ENCODE results near the gene TBXAS1.
"Not testable (repeated sequence)": the region's sequence is repeated elsewhere in the genome, so short reads cannot be mapped to it uniquely, and the experiment has no call there.

TBXAS1 gene

GRCh38 chr7:139915864-139916716 is 87.0 kb downstream of the TBXAS1 start:
- DNase-seq: no peak

- no peak for DNase-seq
Observed at GRCh38 chr7:139916717-139917395, 87.8 kb downstream of the TBXAS1 start.

GRCh38 chr7:139917851-139918250 is 88.8 kb downstream of the TBXAS1 start:
- DNase-seq: no peak

- peak; percentile 18 for DNase-seq
Observed at GRCh38 chr7:139918480-139918879, 89.4 kb downstream of the TBXAS1 start.

- no peak for DNase-seq
Observed at GRCh38 chr7:139923090-139923489, 94.0 kb downstream of the TBXAS1 start.

- DNase-seq: no peak
Observed at GRCh38 chr7:139924461-139924860, 95.4 kb downstream of the TBXAS1 start.

GRCh38 chr7:139929221-139929620 is 100.2 kb downstream of the TBXAS1 start:
- DNase-seq: not testable (repeated sequence)

GRCh38 chr7:139930286-139930965 is 101.4 kb downstream of the TBXAS1 start:
- DNase-seq: no peak

- DNase-seq: no peak
Observed at GRCh38 chr7:139931190-139931934, 102.3 kb downstream of the TBXAS1 start.

- DNase-seq: no peak
Observed at GRCh38 chr7:139932531-139932930, 103.5 kb downstream of the TBXAS1 start.

- DNase-seq: no peak
Observed at GRCh38 chr7:139936760-139937310, 107.8 kb downstream of the TBXAS1 start.

GRCh38 chr7:139937715-139938114 is 108.7 kb downstream of the TBXAS1 start:
- no peak for DNase-seq

- no peak for DNase-seq
Observed at GRCh38 chr7:139940866-139941265, 111.8 kb downstream of the TBXAS1 start.

GRCh38 chr7:139941421-139941820 is 112.4 kb downstream of the TBXAS1 start:
- DNase-seq: no peak

GRCh38 chr7:139941866-139942265 is 112.8 kb downstream of the TBXAS1 start:
- no peak for DNase-seq

- DNase-seq: no peak
Observed at GRCh38 chr7:139942636-139943035, 113.6 kb downstream of the TBXAS1 start.

- DNase-seq: peak; percentile 78
Observed at GRCh38 chr7:139943401-139943800, 114.3 kb downstream of the TBXAS1 start.

- no peak for DNase-seq
Observed at GRCh38 chr7:139944248-139944647, 115.2 kb downstream of the TBXAS1 start.

- DNase-seq: no peak
Observed at GRCh38 chr7:139946533-139946932, 117.5 kb downstream of the TBXAS1 start.

GRCh38 chr7:139947021-139947420 is 118.0 kb downstream of the TBXAS1 start:
- DNase-seq: no peak

- no peak for DNase-seq
Observed at GRCh38 chr7:139948167-139948566, 119.1 kb downstream of the TBXAS1 start.

GRCh38 chr7:139948587-139949335 is 119.7 kb downstream of the TBXAS1 start:
- no peak for DNase-seq

All from eye (tissue), 1 donor.